ENCODE data around the gene SLC25A23.

The SLC25A23 gene

GRCh38 chr19:6484831-6485230 lies 25.2 kb upstream of the SLC25A23 start:
- no peak for DNase-seq (ENCODE audit: low read depth)
- no peak for TF ChIP-seq CTCF (conservative IDR thresholded peaks at IDR 0.05; ENCODE audit: low read depth, low read length)
- H3K4me3 ChIP-seq (ENCODE audit: low read depth, low read length) = no peak overlapping the region

GRCh38 chr19:6484230-6484629 lies 24.6 kb upstream of the SLC25A23 start:
- DNase-seq (ENCODE audit: low read depth) = no peak
- no peak for TF ChIP-seq CTCF (conservative IDR thresholded peaks at IDR 0.05; ENCODE audit: low read depth, low read length)

GRCh38 chr19:6483235-6483634 lies 23.6 kb upstream of the SLC25A23 start:
- no peak overlapping the region for H3K4me3 ChIP-seq (ENCODE audit: low read depth, low read length)
- no peak for DNase-seq (ENCODE audit: low read depth)
- no peak for TF ChIP-seq CTCF (conservative IDR thresholded peaks at IDR 0.05; ENCODE audit: low read depth, low read length)

More at GRCh38 chr19:6484230-6484629, 24.6 kb upstream of the SLC25A23 start:
- no peak overlapping the region for H3K4me3 ChIP-seq (ENCODE audit: low read depth, low read length)

GRCh38 chr19:6482343-6482686 lies 22.7 kb upstream of the SLC25A23 start:
- no peak overlapping the region for H3K4me3 ChIP-seq (ENCODE audit: low read depth, low read length)
- TF ChIP-seq CTCF (conservative IDR thresholded peaks at IDR 0.05; ENCODE audit: low read depth, low read length) = no peak
- no peak for DNase-seq (ENCODE audit: low read depth)

- H3K4me3 ChIP-seq (ENCODE audit: low read depth, low read length) = no peak within 1 kb of the TSS
- TF ChIP-seq CTCF (conservative IDR thresholded peaks at IDR 0.05; ENCODE audit: low read depth, low read length) = peak; percentile 77
- DNase-seq (ENCODE audit: low read depth) = peak; percentile 32
These were observed 22.1 kb upstream of the SLC25A23 start, which contains the start of gene DENND1C for GRCh38 chr19:6481541-6482342. Gene DENND1C (minus strand): TSS chr19:6481787. CDS start chr19:6481695, 92 bp downstream.

- no peak for DNase-seq (ENCODE audit: low read depth)
- H3K4me3 ChIP-seq (ENCODE audit: low read depth, low read length) = no peak overlapping the region
- no peak for TF ChIP-seq CTCF (conservative IDR thresholded peaks at IDR 0.05; ENCODE audit: low read depth, low read length)
These were observed 21.3 kb upstream of the SLC25A23 start for GRCh38 chr19:6480848-6481415.

Data from choroid plexus epithelial cell (primary cell).